ENCODE results near the gene ADD3. TPM values are rescaled to one million over a fixed set of nuclear protein-coding genes. Genes with fewer than 3 reads are reported as not detected.

ADD3 gene
- total RNA-seq, 1 experiment from 2014 or later, result 32.4 TPM

GRCh38 chr10:109959259-109960145 lies 48.3 kb upstream of the ADD3 start:
- CTCF ChIA-PET, result no interaction called here
- Histone ChIP-seq H3K27me3 (ENCODE audit: control insufficient read depth, insufficient read depth, low read length) (no peaks in the 10 kb centered on the region; the same call in 1 of the 2 replicates), H3K4me3 (ENCODE audit: low read depth in 2 of 2, low read length in 2 of 2) (no peak overlapping the region), H3K9me3 (ENCODE audit: control insufficient read depth, insufficient read depth, low read depth, low read length) (no peaks in the 10 kb centered on the region), H3K4me1 (ENCODE audit: control insufficient read depth, insufficient read depth, low read length) (no peaks in the 10 kb centered on the region), H3K36me3 (ENCODE audit: control insufficient read depth, insufficient read depth, low read length) (no peaks in the 10 kb centered on the region), H3K27ac (ENCODE audit: low read length) (no peak overlapping the region)
- no peak for TF ChIP-seq REST (IDR thresholded peaks at IDR 0.05; ENCODE audit: insufficient read depth in 1 of 2, low read depth in 2 of 2, low read length in 1 of 2)
- TF ChIP-seq POLR2AphosphoS5 (IDR thresholded peaks at IDR 0.05; ENCODE audit: low read depth, low read length), result no peak
- no peak for TF ChIP-seq TCF7L2 (IDR thresholded peaks at IDR 0.05; ENCODE audit: low read depth, low read length)
- in situ Hi-C loops (cut with HindIII; ENCODE audit: low pct_unique_long_range_greater_than_20kb, low sequenced_read_pairs), result no loop called here
- POLR2A ChIA-PET, result no interaction called here
- no TSS peak for BruUV-seq (replicated peaks)
- DNase-seq (ENCODE audit: low read depth, low spot score) (no peak), ATAC-seq (no peak)
- intact Hi-C loops (cut with micrococcal nuclease; ENCODE audit: unreplicated experiment), result no loop called here

GRCh38 chr10:109960682-109961081 lies 47.1 kb upstream of the ADD3 start:
- H3K27me3 ChIP-seq (ENCODE audit: control insufficient read depth, insufficient read depth, low read length), result no peaks in the 10 kb centered on the region; the same call in 1 of the 2 replicates
- no peaks in the 10 kb centered on the region for H3K4me1 ChIP-seq (ENCODE audit: control insufficient read depth, insufficient read depth, low read length)
- no peak for TF ChIP-seq SIN3A (IDR thresholded peaks at IDR 0.05; ENCODE audit: borderline replicate concordance, insufficient read depth, low read depth, low read length)
- TF ChIP-seq CTCF (IDR thresholded peaks at IDR 0.05), result no peak
- no peak for TF ChIP-seq POLR2AphosphoS5 (IDR thresholded peaks at IDR 0.05; ENCODE audit: low read depth, low read length)
- no peak for TF ChIP-seq REST (IDR thresholded peaks at IDR 0.05; ENCODE audit: insufficient read depth in 1 of 2, low read depth in 2 of 2, low read length in 1 of 2)
- no peak for TF ChIP-seq TCF7L2 (IDR thresholded peaks at IDR 0.05; ENCODE audit: low read depth, low read length)
- H3K9me3 ChIP-seq (ENCODE audit: control insufficient read depth, insufficient read depth, low read depth, low read length), result no peaks in the 10 kb centered on the region
- DNase-seq (ENCODE audit: low read depth, low spot score) (no peak), ATAC-seq (no peak)
- intact Hi-C loops (cut with micrococcal nuclease; ENCODE audit: unreplicated experiment) (no loop called here), in situ Hi-C loops (cut with HindIII; ENCODE audit: low pct_unique_long_range_greater_than_20kb, low sequenced_read_pairs) (no loop called here)
- ChIA-PET CTCF (no interaction called here), POLR2A (no interaction called here)
- no peak overlapping the region for H3K4me3 ChIP-seq (ENCODE audit: low read depth in 2 of 2, low read length in 2 of 2)
- no peak overlapping the region for H3K27ac ChIP-seq (ENCODE audit: low read length)
- no peaks in the 10 kb centered on the region for H3K36me3 ChIP-seq (ENCODE audit: control insufficient read depth, insufficient read depth, low read length)
- BruUV-seq (replicated peaks), result no TSS peak

All from Panc1 (cell line).